Prostate gland (tissue), 2 donors: ENCODE results near the gene TUBB1.

Source experiments
- POLR2A ChIP-seq: fragments of 450-650 bp; IDR thresholded peaks from one replicate; pipeline ENCODE4 v1.6.1; 2016; ENCODE audit warnings: antibody characterized with exemption, mild to moderate bottlenecking
- TF ChIP-seq, protein P1 (sequence below), 4 experiments: fragments of 200-600 bp in 2 of 4; fragments of 450-650 bp in 2 of 4; sonication (generic) in 2 of 4; IDR thresholded peaks; 1 replicate in 3 of 4; 2 replicates in 1 of 4; pipeline ENCODE4 v1.5.1; 2016 to 2019; ENCODE audit warnings: antibody characterized with exemption in 4 of 4, mild to moderate bottlenecking in 2 of 4, moderate library complexity in 2 of 4

GRCh38 chr20:59042151-59042795 is 23.0 kb downstream of the TUBB1 start, which contains the start of gene PRELID3B:
- TF ChIP-seq, protein P1, sequence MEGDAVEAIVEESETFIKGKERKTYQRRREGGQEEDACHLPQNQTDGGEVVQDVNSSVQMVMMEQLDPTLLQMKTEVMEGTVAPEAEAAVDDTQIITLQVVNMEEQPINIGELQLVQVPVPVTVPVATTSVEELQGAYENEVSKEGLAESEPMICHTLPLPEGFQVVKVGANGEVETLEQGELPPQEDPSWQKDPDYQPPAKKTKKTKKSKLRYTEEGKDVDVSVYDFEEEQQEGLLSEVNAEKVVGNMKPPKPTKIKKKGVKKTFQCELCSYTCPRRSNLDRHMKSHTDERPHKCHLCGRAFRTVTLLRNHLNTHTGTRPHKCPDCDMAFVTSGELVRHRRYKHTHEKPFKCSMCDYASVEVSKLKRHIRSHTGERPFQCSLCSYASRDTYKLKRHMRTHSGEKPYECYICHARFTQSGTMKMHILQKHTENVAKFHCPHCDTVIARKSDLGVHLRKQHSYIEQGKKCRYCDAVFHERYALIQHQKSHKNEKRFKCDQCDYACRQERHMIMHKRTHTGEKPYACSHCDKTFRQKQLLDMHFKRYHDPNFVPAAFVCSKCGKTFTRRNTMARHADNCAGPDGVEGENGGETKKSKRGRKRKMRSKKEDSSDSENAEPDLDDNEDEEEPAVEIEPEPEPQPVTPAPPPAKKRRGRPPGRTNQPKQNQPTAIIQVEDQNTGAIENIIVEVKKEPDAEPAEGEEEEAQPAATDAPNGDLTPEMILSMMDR (IDR thresholded peaks at IDR 0.05), result no peak
- no peak for TF ChIP-seq POLR2A
